Stimulated activated CD8-positive, alpha-beta memory T cell treated with anti-CD3 and anti-CD28 coated beads, Interleukin-2, amount 100 ng/mL, for 1 hour (primary cell): Measurements from ENCODE around the gene BICDL2.

Source experiments
- DNase-seq, 2 donors: peaks; one replicate each; pipeline ENCODE4 v3.0.0-alpha.2; 2020; ENCODE audit warnings: low read depth in 2 of 2

BICDL2 gene

DNA sequence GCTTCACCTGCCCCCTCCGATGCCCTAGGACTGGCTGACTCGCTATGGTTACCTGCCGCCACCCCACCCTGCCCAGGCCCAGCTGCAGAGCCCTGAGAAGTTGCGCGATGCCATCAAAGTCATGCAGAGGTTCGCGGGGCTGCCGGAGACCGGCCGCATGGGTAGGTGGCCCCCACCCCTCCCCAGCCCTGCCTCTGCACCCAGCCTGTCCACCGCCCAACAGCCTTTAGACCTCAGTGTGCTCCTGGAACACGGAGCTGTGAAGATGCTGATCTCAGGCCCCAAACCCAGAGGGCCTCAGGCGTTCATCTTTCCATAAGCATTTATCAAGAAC is 10.6 kb upstream of the BICDL2 start:
- DNase-seq, result no peak

DNA sequence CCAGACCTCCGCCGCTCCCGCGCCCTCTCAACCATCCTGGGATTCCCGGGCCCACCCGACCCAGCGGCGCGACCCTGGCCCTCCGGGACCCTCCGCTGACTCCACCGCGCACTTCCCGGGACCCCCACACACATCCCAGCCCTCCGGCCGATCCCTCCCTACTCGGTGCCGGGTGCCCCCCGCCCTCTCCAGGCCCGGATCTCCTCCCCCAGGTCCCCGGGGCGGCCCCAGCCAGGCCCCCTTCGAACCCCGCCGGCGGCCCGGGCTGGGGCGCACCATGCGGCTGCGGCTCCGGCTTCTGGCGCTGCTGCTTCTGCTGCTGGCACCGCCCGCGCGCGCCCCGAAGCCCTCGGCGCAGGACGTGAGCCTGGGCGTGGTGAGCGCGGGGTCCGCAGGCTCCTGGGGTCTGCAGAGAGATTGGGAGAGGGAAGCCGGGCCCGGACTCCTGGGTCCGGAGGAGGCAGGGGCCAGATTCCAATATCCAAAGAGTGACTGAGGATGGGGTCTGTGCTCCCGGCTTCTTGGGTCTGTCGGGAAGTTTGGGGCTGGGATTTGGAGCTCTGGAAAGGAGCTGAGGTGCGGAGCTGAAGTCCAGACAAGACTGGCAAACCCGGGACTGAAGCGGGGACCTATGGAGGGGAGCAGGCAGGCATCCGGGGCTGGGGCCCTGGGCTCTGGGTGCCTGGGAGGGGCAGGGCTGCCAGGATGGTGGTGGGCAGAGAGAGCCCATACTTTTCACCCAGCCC is 10.1 kb upstream of the BICDL2 start:
- no peak for DNase-seq

DNA sequence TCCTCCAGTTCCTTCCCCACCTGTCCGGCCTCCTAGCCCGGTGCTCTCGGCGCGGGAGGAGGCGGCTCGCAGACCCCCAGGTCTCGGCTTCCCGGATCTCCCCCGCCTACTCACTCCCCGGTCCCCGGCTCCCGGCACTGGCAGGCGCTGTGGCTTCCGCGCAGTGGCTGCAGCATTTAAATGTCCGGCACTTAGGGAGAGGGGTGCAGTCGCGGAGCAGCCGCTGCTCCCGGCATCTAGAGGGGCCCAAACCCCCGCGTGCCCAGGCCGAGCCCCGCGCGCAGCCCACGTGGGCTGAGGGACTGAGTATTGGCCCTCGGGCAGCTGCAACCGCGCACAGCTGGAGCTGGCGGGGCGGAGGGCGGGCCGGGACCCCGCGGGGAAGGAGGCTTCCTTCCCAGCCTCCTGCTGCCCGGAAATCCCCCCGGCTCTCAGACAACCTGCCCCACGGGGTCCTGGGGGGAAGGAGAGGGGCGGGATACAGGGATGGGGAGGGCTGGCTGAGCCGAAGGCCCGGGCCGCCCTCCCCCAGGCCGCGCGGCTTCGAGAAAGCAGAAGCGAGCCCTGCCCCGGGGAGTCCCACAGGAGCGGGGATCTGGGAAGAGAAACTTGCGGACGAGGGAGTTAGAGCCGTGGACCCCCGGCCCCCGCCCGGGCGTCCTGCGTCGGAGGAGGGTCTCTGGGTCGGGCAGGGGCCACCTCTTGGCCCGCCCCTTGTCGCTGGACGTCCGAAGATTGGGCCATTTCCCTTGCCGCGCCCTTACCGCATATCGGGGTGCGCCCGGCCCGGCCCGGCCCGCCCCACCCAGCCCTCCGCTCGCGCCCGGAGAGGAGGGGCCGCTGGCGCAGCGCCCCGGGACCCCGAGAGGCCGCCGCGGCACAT is 9.3 kb upstream of the BICDL2 start, which contains the start of gene MMP25:
TSS of gene MMP25 (plus strand) at position 804 of the 883 bp plus-strand sequence. CDS start 357 bp downstream, outside the sequence.
- no peak for DNase-seq

DNA sequence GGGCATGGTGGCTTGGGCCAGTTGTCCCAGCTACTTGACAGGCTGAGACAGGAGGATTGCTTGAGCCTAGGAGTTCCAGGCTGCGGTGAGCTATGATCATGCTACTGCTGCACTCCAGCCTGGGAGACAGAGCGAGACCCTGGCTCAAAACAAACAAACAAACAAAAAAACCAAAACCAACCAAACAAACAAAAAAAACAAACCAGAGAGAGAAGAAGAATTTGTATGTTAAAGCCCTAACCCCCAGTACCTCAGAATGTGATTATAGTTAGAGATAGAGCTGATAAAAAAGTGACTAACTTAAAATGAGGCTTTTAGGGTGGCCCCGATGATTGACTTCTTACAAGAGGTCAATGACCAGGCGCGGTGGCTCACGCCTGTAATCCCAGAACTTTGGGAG is 8.0 kb upstream of the BICDL2 start:
- no peak for DNase-seq

DNA sequence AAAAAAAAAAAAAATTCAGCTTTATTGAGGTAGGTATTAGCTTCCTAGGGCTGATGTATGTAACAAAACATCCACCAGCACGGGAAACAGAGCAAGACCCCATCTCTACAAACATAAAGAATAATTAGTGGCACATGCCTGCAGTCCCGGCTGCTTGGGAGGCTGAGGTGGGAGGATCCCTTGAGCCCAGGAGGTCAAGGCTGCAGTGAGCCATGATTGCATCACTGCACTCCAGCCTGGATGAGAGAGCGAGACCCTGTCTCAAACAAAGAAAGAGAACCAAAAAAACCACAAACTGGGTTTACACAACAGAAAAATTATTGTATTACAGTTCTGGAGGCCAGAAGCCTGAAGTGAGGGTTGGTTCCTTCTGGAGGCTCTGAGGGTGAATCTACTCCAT is 5.6 kb upstream of the BICDL2 start:
- no peak for DNase-seq

DNA sequence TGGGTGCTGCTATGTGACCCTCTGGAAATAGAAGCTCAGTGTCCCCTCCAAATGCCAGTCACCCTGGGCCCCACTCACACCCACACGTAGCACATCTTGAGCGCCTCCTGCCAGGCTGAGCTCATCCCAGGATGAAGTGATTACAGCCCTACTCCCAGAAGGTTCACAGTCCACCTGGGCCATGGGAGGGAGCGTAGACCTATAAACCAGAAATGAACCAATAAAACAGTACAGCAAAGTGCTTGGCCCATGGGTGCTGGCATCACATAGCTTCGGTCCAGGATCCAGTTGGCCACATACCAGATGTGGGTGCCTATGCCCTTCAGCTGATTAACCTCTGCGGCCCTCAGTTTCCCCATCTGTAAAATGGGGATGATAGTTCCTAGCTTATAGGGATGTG is 2.2 kb upstream of the BICDL2 start:
- no peak for DNase-seq

DNA sequence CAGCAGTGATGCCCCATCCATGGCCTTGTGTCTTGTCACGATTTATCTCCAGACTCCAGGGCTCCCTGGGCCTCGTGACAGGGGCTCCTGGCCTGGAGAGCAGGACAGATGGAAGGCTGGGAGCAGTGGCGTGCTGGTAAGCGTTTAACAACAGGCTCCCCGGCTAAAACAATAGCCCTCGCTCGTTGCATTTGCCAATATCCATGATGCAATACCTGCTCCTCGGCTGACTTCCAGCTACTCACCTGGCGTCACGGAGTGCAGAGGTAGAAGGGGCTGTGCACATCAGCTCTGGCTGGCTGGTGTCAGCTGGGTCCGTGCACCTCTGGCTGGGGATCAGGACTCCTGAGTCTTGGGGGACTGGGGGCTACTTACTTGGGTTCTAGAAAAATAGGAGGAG is 1.5 kb upstream of the BICDL2 start:
- no peak for DNase-seq

DNA sequence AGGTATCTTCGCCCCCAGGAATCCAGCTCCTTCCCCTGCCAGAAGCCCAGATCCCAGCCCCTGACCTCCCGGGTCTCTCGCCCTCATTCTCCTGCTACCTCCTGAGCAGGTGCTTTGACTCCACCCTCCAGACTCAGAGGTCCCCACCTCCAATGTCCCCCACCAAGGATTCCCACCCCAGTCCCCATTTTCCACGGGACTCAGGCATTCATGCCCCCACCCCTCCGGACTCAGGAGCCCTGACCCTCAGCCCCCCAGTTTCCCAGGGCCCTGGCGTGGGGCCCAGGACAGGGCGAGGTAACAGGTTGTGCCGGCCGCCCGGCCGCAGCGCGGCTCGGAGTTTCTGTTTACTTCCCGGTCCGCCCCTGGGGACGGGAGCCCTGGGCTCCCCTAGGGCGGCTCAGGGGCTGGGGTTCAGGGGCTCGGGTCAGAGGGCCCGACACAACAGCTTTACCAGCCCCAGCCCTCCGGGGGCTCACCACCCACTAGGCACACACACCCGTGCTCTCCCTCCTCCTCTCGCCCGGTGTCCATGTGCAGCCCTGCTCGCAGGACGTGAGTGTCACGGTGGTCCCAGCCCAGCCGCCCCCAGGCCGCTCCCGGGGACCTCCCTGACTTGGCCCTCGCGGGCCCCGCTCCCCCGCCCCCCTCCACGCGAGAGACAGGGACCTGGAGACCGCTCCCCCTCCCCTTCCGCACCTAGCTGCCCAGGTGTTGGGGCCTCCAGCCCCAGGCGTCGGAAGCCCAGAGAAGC is 595 bp downstream of the BICDL2 start:
- DNase-seq, result no peak

DNA sequence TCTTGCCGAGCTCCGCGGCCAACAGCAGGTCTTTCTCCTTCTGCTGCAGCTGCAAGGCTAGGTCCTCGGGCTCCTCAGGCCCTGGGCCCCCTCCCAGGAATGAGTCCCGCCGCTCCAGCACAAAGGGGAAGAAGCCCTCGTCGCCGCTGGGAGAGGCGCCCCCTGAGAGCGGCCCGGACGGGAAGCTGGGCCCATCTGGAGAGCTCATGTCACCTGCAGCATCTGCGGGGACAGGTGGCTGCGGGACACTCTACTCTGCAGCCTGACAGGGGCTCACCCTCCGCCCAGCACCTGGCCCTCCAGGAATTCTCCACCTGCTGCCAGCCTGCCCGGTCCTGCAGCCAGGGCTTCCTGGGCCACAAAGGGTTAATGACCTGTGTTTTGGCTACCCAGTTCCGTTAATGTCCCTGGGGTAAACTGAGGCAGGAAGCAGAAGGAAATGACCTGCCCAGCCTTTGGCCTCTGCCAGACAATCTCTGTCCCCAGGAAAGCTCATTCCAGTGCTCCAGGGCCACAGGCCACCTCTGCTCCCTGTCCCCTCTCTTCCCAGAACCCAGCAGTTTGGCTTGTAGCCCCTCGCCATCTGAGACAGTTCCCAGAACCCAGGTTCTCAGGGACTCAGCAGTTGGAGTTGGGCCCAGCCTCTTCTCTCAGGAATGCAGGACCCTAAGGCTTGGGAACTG is 1.3 kb downstream of the BICDL2 start:
- DNase-seq, result no peak

DNA sequence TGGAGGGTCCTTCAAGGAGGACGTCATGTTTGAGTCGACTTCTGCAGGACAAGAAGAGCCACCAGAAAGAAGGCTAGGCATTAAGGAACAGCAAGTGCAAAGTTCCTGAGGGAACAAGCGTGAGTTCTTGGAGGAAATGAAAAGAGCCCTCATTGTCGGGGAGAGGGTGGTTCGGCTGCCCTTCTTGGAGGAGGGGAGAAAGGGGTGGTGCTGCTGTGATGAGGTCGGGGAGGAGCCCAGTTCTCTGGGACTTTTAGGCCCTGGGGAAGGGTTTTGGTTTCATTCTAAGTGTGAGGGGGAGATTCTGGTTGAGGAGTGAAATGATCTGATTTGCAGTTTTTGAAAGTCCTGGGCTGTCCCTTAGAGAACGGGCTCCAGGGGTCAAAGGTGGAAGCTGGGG is 4.1 kb downstream of the BICDL2 start:
- DNase-seq, result no peak

DNA sequence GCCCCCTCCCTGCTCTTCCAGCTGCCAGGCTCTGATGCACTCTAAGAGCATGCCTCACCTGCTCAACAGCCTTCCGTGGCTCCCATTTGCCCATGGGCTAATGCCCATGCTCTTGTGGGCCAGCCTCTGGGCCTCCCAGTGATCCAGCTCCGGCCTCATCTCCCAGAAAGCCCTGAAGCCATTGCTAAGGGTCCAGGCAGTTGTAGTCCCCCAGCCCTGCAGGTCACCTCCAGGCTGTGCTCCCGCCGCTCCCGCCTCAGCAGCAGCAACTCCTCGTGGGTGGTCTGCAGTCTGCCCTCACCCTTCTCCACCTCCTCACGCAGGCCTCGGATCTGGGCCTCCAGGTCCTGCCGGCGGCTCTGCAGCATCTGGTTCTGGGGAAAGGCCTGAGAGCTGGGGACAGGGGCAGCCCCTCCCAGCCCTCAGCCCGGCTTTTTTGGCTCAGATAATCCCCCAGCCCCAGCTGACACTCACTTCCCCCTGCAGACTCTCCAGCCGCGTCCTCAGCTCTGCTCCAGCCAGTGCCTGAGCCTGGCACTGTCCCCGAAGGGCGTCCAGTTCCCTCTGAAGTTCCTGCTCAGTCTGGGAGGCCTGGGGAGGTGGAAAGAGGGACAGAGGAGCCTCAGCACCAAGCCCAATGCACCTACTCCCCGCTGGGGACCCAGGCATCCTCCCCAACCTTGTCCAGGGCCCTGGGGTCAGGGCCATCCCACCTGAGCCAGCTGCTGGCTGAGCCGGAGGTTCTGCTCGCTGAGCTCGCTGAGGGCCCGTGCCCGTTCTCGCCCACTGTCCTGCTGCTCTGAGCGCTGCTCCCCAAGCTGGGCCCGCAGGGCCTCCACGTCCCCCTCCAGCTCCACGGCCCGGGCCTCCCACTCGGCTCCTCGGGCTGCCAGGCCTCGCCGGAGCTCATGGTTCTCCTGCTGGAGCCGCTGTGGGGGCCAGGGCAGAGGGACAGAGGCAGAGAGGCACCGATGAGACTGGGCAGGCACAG is 6.2 kb downstream of the BICDL2 start:
- no peak for DNase-seq

DNA sequence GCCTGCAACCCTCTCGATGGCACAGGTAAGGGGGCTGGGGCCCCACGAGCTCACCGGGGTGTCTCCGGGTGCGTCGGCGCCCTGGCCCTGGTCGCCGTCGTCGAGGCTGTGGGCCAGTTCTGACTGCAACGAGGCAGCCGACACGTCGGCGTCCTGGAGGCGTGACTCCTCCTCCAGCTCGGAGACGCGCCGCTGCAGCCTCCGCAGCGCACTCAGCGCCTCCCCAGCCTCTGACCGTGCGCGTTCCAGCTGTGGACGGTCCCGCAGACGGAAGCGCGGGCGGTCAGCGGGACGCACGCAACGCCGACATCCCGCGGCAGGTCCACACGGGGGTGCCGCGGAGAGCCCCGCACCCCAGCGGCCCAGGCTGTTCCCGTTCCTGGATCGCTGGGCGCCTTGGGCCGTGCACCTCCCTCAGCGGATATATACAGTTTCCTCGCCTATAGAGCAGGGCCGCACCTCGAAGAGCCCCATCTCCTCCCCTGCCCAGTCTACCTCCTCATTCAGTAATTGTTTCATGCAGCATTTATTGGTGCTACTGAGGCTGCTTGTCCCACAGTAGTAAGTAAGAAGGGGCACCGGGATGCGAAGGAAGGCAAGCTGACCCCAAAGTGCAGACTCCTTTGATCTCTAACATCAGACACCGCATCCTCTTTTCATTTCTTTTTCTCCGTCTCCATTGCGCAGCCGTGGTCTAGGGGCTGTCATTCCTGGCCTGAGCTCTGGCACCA is 7.1 kb downstream of the BICDL2 start:
- no peak for DNase-seq

DNA sequence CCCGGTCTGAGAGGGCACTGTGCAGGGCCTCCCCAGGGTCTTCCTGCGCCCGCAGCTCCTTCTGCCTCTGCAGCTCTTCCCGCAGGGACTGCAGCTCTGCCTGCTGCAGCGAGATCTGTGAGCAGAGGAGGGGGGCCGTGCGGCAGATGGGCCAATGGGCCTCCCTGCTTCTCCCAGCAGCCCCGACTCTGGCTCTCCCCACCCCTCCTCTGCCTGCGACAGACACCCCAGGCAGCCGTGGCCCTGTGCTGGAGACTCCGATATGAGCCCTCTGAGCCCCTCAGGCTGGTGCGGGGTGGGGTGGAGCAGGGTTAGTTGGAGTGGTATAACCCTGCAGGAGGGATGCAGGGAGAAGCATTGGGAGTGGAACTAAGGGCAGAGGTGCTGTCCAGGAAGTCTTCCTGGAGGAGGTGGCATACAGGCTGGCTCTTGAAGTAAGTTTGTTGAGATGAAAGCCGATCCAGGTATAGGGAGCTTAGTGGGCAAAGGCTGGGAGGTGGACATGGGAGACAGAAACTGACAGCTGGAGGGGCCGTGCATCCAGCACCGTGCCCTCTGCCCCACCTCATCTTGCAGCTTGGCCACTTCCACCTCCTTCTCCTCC is 7.9 kb downstream of the BICDL2 start:
- DNase-seq, result no peak

DNA sequence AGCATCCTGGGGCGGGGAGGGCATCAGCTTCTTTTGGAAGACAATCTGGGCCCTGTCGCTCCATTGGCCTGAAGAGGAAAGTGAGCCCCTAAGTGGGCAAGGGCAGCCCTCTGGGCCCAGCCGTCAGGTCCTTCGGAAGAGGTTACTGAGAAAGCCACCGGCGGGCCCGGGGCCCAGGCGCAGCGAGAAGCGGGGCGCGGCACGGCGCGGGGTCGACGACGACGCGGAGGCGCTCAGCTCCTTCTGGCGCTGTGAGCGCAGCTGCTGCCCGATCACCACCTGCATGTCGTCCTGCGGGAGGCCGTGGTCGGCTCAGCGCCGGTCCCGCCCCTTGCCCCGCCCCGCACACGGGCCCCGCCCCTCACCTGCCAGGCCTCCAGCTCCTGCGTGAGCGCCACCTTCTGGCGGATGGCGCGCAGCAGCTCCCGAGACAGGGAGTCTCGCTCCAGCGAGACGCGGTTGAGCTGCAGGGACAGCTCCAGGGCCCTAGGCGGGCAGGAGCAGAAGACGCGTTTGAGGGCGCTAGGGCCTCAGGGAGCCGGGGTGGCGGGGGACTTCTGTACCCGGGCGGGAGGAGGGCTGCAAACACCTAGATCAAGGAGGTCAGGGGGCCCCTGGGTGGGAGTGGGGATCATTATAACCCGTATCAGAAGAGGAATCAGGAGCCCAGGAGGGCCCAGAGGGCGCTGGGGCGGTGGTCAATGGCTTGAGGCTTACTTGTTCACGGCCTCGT is 8.6 kb downstream of the BICDL2 start:
- DNase-seq, result peak; percentile 71 to 78

DNA sequence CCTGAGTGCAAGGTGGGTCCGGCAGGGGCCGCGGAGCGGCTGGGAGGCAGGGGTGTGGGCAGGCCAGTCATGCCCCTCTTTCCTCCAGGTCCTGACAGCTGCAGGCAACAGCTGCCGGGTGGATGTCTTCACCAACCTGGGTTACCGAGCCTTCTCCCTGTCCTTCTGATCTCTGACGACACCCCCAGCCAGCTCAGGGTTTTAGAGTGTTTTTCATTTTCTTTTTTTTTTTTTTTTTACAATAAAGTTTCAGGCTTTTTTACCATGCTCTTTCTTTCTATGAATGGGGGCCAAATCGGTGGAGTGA is 9.3 kb downstream of the BICDL2 start:
- no peak for DNase-seq

DNA sequence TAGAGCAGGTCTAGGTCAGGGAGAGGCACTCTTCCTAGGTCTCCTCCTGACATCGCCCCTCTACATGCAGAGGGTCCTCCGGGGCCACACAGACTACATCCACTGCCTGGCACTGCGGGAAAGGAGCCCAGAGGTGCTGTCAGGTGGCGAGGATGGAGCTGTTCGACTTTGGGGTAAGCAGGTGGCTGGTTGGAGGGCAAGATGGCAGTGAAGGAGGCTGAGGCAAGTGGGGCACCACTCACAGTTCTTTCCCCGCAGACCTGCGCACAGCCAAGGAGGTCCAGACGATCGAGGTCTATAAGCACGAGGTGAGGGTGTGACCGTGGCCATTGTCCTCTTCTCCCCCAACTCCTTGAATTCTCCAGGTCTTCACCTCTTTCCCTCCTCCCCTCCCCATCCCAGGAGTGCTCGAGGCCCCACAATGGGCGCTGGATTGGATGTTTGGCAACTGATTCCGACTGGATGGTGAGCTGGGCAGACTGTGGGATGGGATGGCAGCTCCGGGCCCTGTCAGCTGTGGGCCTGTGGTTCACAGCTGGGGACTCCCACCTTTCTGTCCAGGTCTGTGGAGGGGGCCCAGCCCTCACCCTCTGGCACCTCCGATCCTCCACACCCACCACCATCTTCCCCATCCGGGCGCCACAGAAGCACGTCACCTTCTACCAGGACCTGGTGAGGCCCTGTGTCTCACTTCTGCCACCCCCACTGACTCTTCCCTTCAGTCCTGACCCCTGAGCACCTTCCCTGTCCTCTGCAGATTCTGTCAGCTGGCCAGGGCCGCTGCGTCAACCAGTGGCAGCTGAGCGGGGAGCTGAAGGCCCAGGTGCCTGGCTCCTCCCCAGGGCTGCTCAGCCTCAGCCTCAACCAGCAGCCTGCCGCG is 9.9 kb downstream of the BICDL2 start:
- DNase-seq, result no peak

DNA sequence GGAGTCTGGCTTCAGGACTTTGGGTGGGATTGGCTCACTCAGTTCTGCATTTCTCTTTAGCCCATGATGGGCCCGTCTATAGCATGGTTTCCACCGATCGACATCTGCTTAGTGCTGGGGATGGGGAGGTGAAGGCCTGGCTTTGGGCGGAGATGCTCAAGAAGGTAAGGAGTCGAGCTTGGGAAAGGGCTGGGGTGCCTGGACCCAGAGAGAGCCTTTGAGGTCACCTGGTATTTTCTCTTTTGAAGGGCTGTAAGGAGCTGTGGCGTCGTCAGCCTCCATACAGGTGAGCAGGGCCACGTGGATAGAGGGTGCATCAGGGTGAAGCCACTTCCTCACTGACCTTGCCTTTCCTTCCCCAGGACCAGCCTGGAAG is 10.8 kb downstream of the BICDL2 start:
- DNase-seq, result no peak
